ENCODE results near the gene TMEM266.

TMEM266 gene

GRCh38 chr15:76209942-76210341, 150.2 kb downstream of the TMEM266 start:
- no peaks in the 10 kb centered on the region; the same call in 1 of the 2 replicates for H3K36me3 ChIP-seq (ENCODE audit: insufficient read depth, low read depth, low read length)
- H3K9me3 ChIP-seq (ENCODE audit: insufficient read depth, low read depth, low read length) = no peaks in the 10 kb centered on the region
- H3K4me3 ChIP-seq (ENCODE audit: low read length) = no peak overlapping the region
- H3K27ac ChIP-seq (ENCODE audit: low read length) = no peak overlapping the region
- H3K9ac ChIP-seq (ENCODE audit: low read depth, low read length) = no peak overlapping the region
- H3K4me1 ChIP-seq (ENCODE audit: insufficient read depth, low read length) = no peaks in the 10 kb centered on the region
- H3K27me3 ChIP-seq (ENCODE audit: insufficient read depth, low read length) = no peaks in the 10 kb centered on the region

GRCh38 chr15:76215634-76216033, 155.8 kb downstream of the TMEM266 start:
- H3K4me3 ChIP-seq (ENCODE audit: low read length) = no peak overlapping the region
- H3K27ac ChIP-seq (ENCODE audit: low read length) = no peak overlapping the region
- no peaks in the 10 kb centered on the region for H3K27me3 ChIP-seq (ENCODE audit: insufficient read depth, low read length)
- no peaks in the 10 kb centered on the region; the same call in 1 of the 2 replicates for H3K36me3 ChIP-seq (ENCODE audit: insufficient read depth, low read depth, low read length)
- no peak overlapping the region for H3K9ac ChIP-seq (ENCODE audit: low read depth, low read length)
- H3K4me1 ChIP-seq (ENCODE audit: insufficient read depth, low read length) = no peaks in the 10 kb centered on the region
- peaks cover 5% of the 10 kb centered on the region; the same call in 1 of the 2 replicates for H3K9me3 ChIP-seq (ENCODE audit: insufficient read depth, low read depth, low read length)

- Histone ChIP-seq H3K27me3 (ENCODE audit: insufficient read depth, low read length) (no peaks in the 10 kb centered on the region), H3K36me3 (ENCODE audit: insufficient read depth, low read depth, low read length) (no peaks in the 10 kb centered on the region; the same call in 1 of the 2 replicates), H3K4me3 (ENCODE audit: low read length) (no peak overlapping the region), H3K9ac (ENCODE audit: low read depth, low read length) (no peak overlapping the region), H3K9me3 (ENCODE audit: insufficient read depth, low read depth, low read length) (peaks cover 5% of the 10 kb centered on the region; the same call in 1 of the 2 replicates), H3K27ac (ENCODE audit: low read length) (no peak overlapping the region), H3K4me1 (ENCODE audit: insufficient read depth, low read length) (no peaks in the 10 kb centered on the region)
Measured at GRCh38 chr15:76217029-76217881, 157.5 kb downstream of the TMEM266 start.

DNA sequence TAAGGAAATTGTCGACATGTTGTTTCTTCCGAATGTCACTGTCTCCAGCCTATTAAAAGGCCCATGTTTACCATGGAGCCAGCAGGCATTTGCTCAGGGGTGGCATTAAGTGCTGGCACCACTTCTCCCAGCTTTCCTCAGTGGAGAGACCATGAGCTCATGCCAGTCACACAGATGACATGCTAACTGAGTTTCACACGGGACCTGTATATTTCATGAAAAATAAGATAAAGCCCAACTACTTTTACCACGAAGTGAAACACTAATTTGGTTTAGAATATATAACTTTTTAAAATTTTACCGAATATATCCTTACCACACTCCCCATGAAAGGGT, 158.1 kb downstream of the TMEM266 start:
- Histone ChIP-seq H3K4me1 (ENCODE audit: insufficient read depth, low read length) (no peaks in the 10 kb centered on the region), H3K4me3 (ENCODE audit: low read length) (no peak overlapping the region), H3K9ac (ENCODE audit: low read depth, low read length) (no peak overlapping the region), H3K36me3 (ENCODE audit: insufficient read depth, low read depth, low read length) (no peaks in the 10 kb centered on the region; the same call in 1 of the 2 replicates), H3K27me3 (ENCODE audit: insufficient read depth, low read length) (no peaks in the 10 kb centered on the region), H3K9me3 (ENCODE audit: insufficient read depth, low read depth, low read length) (peaks cover 5% of the 10 kb centered on the region; the same call in 1 of the 2 replicates), H3K27ac (ENCODE audit: low read length) (no peak overlapping the region)

GRCh38 chr15:76221085-76221767, 161.4 kb downstream of the TMEM266 start:
- H3K36me3 ChIP-seq (ENCODE audit: insufficient read depth, low read depth, low read length) = 0 out of 2 replicates have a peak, but pooled peaks cover 3% of the 10 kb centered on the region
- H3K4me1 ChIP-seq (ENCODE audit: insufficient read depth, low read length) = no peaks in the 10 kb centered on the region
- no peak overlapping the region for H3K27ac ChIP-seq (ENCODE audit: low read length)
- peaks cover 5% of the 10 kb centered on the region; the same call in 1 of the 2 replicates for H3K9me3 ChIP-seq (ENCODE audit: insufficient read depth, low read depth, low read length)
- H3K9ac ChIP-seq (ENCODE audit: low read depth, low read length) = no peak overlapping the region
- H3K4me3 ChIP-seq (ENCODE audit: low read length) = no peak overlapping the region
- no peaks in the 10 kb centered on the region for H3K27me3 ChIP-seq (ENCODE audit: insufficient read depth, low read length)

DNA sequence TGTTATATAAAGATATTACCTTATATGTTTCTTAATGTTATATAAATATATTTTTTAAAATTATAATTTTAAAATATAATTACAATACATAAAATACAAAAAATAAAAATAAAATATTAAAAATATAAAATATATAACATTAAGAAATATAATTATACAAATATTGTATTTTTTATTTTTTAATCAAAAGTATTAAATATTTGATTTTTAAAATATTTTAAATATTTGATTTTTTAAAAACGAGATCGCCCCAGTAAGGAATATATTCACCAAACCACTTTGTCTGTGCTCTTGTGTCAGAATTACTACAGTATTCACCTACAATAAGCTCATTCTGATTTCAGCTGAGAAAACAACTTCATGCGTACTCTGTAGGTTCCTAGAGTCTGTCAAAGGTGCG, 162.4 kb downstream of the TMEM266 start:
- H3K4me3 ChIP-seq (ENCODE audit: low read length) = no peak overlapping the region
- H3K36me3 ChIP-seq (ENCODE audit: insufficient read depth, low read depth, low read length) = 0 out of 2 replicates have a peak, but pooled peaks cover 3% of the 10 kb centered on the region
- H3K9ac ChIP-seq (ENCODE audit: low read depth, low read length) = no peak overlapping the region
- no peaks in the 10 kb centered on the region for H3K4me1 ChIP-seq (ENCODE audit: insufficient read depth, low read length)
- H3K27ac ChIP-seq (ENCODE audit: low read length) = no peak overlapping the region
- H3K27me3 ChIP-seq (ENCODE audit: insufficient read depth, low read length) = no peaks in the 10 kb centered on the region
- H3K9me3 ChIP-seq (ENCODE audit: insufficient read depth, low read depth, low read length) = peaks cover 5% of the 10 kb centered on the region; the same call in 1 of the 2 replicates

DNA sequence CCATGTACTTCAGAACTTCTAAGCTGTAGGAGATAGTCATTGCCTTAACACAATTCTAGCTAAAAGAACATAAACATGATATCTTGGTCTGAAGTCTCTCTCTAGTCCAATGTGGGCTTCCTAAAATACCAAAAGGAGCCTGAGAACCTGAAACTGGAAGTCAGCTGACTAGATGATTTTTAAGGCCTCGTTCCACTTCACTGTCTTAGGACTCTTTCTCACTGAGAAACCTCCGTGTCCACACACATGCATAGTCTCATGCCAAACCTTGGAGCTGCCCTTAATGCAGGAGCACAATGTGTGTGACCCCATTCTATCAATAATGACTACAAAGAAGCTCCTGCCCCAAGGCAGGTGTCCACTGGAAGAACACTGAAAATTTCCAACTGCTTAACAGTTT, 163.7 kb downstream of the TMEM266 start:
- no peak overlapping the region for H3K27ac ChIP-seq (ENCODE audit: low read length)
- H3K9me3 ChIP-seq (ENCODE audit: insufficient read depth, low read depth, low read length) = peaks cover 5% of the 10 kb centered on the region; the same call in 1 of the 2 replicates
- no peaks in the 10 kb centered on the region for H3K4me1 ChIP-seq (ENCODE audit: insufficient read depth, low read length)
- no peak overlapping the region for H3K4me3 ChIP-seq (ENCODE audit: low read length)
- no peak overlapping the region for H3K9ac ChIP-seq (ENCODE audit: low read depth, low read length)
- 0 out of 2 replicates have a peak, but pooled peaks cover 3% of the 10 kb centered on the region for H3K36me3 ChIP-seq (ENCODE audit: insufficient read depth, low read depth, low read length)
- H3K27me3 ChIP-seq (ENCODE audit: insufficient read depth, low read length) = no peaks in the 10 kb centered on the region

GRCh38 chr15:76229266-76229665, 169.5 kb downstream of the TMEM266 start:
- Histone ChIP-seq H3K4me1 (ENCODE audit: insufficient read depth, low read length) (no peaks in the 10 kb centered on the region), H3K27me3 (ENCODE audit: insufficient read depth, low read length) (no peaks in the 10 kb centered on the region), H3K36me3 (ENCODE audit: insufficient read depth, low read depth, low read length) (peaks cover 9% of the 10 kb centered on the region), H3K9me3 (ENCODE audit: insufficient read depth, low read depth, low read length) (no peaks in the 10 kb centered on the region), H3K9ac (ENCODE audit: low read depth, low read length) (no peak overlapping the region), H3K27ac (ENCODE audit: low read length) (no peak overlapping the region), H3K4me3 (ENCODE audit: low read length) (no peak overlapping the region)

DNA sequence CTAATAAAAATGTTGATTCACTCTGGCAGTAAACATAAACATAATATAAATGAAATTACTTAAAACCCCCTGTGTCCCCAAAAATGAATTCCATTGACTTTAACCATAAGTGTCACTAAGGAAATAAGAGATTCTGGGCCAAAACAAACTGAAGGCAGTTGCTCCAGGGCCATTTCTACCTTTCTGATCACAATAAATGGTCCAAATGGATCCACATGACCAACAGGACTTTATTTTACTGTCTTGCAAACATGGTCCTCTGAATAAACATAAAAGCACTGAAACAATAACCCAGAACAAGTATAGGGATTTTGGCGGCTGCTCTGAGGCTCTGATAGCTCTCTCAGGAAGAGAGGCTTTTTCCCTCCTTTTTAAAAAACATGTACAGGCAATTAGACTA, 174.1 kb downstream of the TMEM266 start:
- Histone ChIP-seq H3K9me3 (ENCODE audit: insufficient read depth, low read depth, low read length) (no peaks in the 10 kb centered on the region), H3K27me3 (ENCODE audit: insufficient read depth, low read length) (no peaks in the 10 kb centered on the region), H3K36me3 (ENCODE audit: insufficient read depth, low read depth, low read length) (peaks cover 7% of the 10 kb centered on the region), H3K4me3 (ENCODE audit: low read length) (no peak overlapping the region), H3K4me1 (ENCODE audit: insufficient read depth, low read length) (peaks cover 7% of the 10 kb centered on the region), H3K27ac (ENCODE audit: low read length) (no peak overlapping the region), H3K9ac (ENCODE audit: low read depth, low read length) (no peak overlapping the region)

DNA sequence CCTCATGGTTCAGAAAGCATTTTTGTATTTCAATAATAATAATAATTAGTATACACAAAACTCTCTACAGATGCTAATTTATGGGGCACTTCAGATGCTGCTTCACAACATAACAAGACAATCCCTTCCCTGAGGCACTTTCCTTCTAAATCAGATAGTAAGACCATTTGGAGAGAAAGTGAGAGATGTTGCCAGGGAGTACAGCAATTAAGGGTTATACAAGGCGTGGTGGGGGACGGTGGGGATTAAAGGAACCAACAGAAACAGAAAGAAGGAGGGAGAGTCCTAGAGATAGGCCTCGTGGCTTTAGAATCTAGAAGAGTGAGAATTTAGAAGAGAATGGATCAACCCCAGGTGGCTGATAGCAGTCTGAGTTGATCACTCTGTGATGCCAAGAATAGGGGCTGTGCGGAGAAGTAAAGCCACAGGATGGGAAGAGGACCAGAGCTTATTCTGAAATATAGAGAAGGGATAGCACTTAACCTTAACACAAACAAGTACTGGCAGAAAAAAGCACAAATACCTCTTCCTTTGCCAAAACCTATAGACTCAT, 174.6 kb downstream of the TMEM266 start:
- no peak overlapping the region for H3K4me3 ChIP-seq (ENCODE audit: low read length)
- no peak overlapping the region for H3K27ac ChIP-seq (ENCODE audit: low read length)
- H3K36me3 ChIP-seq (ENCODE audit: insufficient read depth, low read depth, low read length) = peaks cover 7% of the 10 kb centered on the region
- no peaks in the 10 kb centered on the region for H3K27me3 ChIP-seq (ENCODE audit: insufficient read depth, low read length)
- no peak overlapping the region for H3K9ac ChIP-seq (ENCODE audit: low read depth, low read length)
- H3K4me1 ChIP-seq (ENCODE audit: insufficient read depth, low read length) = peaks cover 7% of the 10 kb centered on the region
- no peaks in the 10 kb centered on the region for H3K9me3 ChIP-seq (ENCODE audit: insufficient read depth, low read depth, low read length)

DNA sequence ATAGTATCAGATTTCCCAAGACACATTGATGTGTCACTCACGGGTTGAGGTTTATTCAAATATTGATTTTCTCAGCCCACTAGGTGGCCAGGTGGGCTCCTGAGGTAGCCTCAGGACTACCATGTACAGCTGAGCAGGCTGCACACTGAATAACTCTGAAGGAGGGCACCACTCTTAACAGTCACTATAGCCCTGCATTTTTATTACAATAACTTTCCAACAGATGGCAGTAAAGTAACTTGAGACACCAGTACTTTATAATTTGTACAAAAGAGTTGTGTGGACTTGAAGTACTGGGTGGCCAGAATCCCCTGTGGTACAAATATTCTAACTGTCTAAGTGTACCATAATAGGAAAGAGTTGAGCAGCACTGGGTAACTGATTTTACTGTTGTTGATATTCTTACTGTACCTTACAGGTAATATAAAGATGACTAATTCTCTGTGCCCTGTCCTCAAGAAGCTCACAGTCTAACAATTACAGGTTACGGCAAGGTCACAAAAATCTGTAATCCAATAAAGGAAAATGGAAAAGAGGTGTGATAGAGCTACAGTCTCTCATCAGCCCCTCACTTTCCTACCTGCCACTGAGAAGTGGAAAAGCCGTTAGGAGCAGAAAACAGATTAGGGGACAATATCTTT, 175.5 kb downstream of the TMEM266 start:
- no peak overlapping the region for H3K27ac ChIP-seq (ENCODE audit: low read length)
- H3K4me1 ChIP-seq (ENCODE audit: insufficient read depth, low read length) = peaks cover 7% of the 10 kb centered on the region
- H3K4me3 ChIP-seq (ENCODE audit: low read length) = no peak overlapping the region
- no peaks in the 10 kb centered on the region for H3K27me3 ChIP-seq (ENCODE audit: insufficient read depth, low read length)
- H3K9ac ChIP-seq (ENCODE audit: low read depth, low read length) = no peak overlapping the region
- peaks cover 7% of the 10 kb centered on the region for H3K36me3 ChIP-seq (ENCODE audit: insufficient read depth, low read depth, low read length)
- no peaks in the 10 kb centered on the region for H3K9me3 ChIP-seq (ENCODE audit: insufficient read depth, low read depth, low read length)

Data from iPS-20b (cell line).